Mesothelial cell of epicardium (in vitro differentiated cells): ENCODE results near the gene SELENBP1. TPM values are rescaled to one million over a fixed set of nuclear protein-coding genes. Genes with fewer than 3 reads are reported as not detected.
A peak's percentile ranks its signal among the peaks of the same experiment; 100 is the strongest.

Experiments used
- DNase-seq, 2 experiments: peaks; one replicate each; pipeline ENCODE4 v3.0.0; 2021; ENCODE audit warnings: low spot score in 2 of 2; ENCODE audit not compliant: unreplicated experiment in 2 of 2
- H3K27ac Mint-ChIP-seq: 2 replicates; pipeline ENCODE4 v1.8.0; 2021; ENCODE audit warnings: mixed read lengths
- H3K27me3 Mint-ChIP-seq: 2 replicates; pipeline ENCODE4 v1.8.0; 2021; ENCODE audit warnings: low read depth, mixed read lengths
- H3K36me3 Mint-ChIP-seq: 2 replicates; pipeline ENCODE4 v1.8.0; 2021; ENCODE audit warnings: mixed read lengths
- H3K4me1 Mint-ChIP-seq: 2 replicates; pipeline ENCODE4 v1.8.0; 2021; ENCODE audit warnings: mixed read lengths
- H3K4me3 Mint-ChIP-seq: 2 replicates; pipeline ENCODE4 v1.8.0; 2021; ENCODE audit warnings: mild to moderate bottlenecking, moderate library complexity, mixed read lengths
- H3K9me3 Mint-ChIP-seq: 2 replicates; pipeline ENCODE4 v1.8.0; 2021; ENCODE audit warnings: mixed read lengths
- CTCF ChIP-seq: fragments of 200-600 bp; sonication (generic); IDR thresholded peaks from one replicate; pipeline ENCODE4 v1.5.0; 2021; ENCODE audit warnings: antibody characterized with exemption; ENCODE audit not compliant: unreplicated experiment
- total RNA-seq: library from RNA; stranded (reverse); gene quantifications from 3 replicates; pipeline ENCODE4 v1.2.1, GENCODE V29; 2021

SELENBP1 gene
- total RNA-seq, 1 donor from 2014 or later = 58.5 TPM

GRCh38 chr1:151344291-151344690, 28.2 kb downstream of the SELENBP1 start:
- peaks cover 18% of the 10 kb centered on the region for H3K36me3 Mint-ChIP-seq
- no peaks in the 10 kb centered on the region for H3K9me3 Mint-ChIP-seq
- peak overlapping the region; percentile 6 for H3K27ac Mint-ChIP-seq
- no peak for TF ChIP-seq CTCF
- H3K27me3 Mint-ChIP-seq = no peaks in the 10 kb centered on the region
- DNase-seq = no peak
- H3K4me3 Mint-ChIP-seq = no peak overlapping the region
- peaks cover 31% of the 10 kb centered on the region for H3K4me1 Mint-ChIP-seq

GRCh38 chr1:151343587-151343986, 28.9 kb downstream of the SELENBP1 start:
- Mint-ChIP-seq H3K4me3 (no peak overlapping the region), H3K27ac (peak overlapping the region; percentile 18), H3K36me3 (peaks cover 18% of the 10 kb centered on the region)

GRCh38 chr1:151342569-151342968, 29.9 kb downstream of the SELENBP1 start:
- H3K36me3 Mint-ChIP-seq = peaks cover 18% of the 10 kb centered on the region
- TF ChIP-seq CTCF = no peak
- H3K4me1 Mint-ChIP-seq = peaks cover 25% of the 10 kb centered on the region
- no peak for DNase-seq
- H3K27ac Mint-ChIP-seq = peak overlapping the region; percentile 35
- H3K9me3 Mint-ChIP-seq = no peaks in the 10 kb centered on the region
- no peaks in the 10 kb centered on the region for H3K27me3 Mint-ChIP-seq
- H3K4me3 Mint-ChIP-seq = no peak overlapping the region

More at GRCh38 chr1:151343587-151343986, 28.9 kb downstream of the SELENBP1 start:
- DNase-seq = no peak
- H3K9me3 Mint-ChIP-seq = no peaks in the 10 kb centered on the region
- H3K4me1 Mint-ChIP-seq = peaks cover 31% of the 10 kb centered on the region
- no peaks in the 10 kb centered on the region for H3K27me3 Mint-ChIP-seq
- TF ChIP-seq CTCF = no peak

- H3K4me1 Mint-ChIP-seq = peaks cover 20% of the 10 kb centered on the region
- H3K9me3 Mint-ChIP-seq = no peaks in the 10 kb centered on the region
- no peak for TF ChIP-seq CTCF
- H3K4me3 Mint-ChIP-seq = no peak overlapping the region
- peaks cover 18% of the 10 kb centered on the region for H3K36me3 Mint-ChIP-seq
- no peak for DNase-seq
- peak overlapping the region; percentile 25 for H3K27ac Mint-ChIP-seq
- no peaks in the 10 kb centered on the region for H3K27me3 Mint-ChIP-seq
Observed at GRCh38 chr1:151342021-151342420, 30.5 kb downstream of the SELENBP1 start.

- peak overlapping the region; percentile 24 for H3K27ac Mint-ChIP-seq
Observed at GRCh38 chr1:151340870-151341754, 31.4 kb downstream of the SELENBP1 start.

More at GRCh38 chr1:151340870-151341754, 31.4 kb downstream of the SELENBP1 start:
- no peak for DNase-seq
- Mint-ChIP-seq H3K9me3 (no peaks in the 10 kb centered on the region), H3K36me3 (peaks cover 18% of the 10 kb centered on the region), H3K4me1 (peaks cover 15% of the 10 kb centered on the region), H3K27me3 (no peaks in the 10 kb centered on the region), H3K4me3 (no peak overlapping the region)
- TF ChIP-seq CTCF = peak; percentile 77
